ENCODE data around the gene USP31.
A peak's percentile ranks its signal among the peaks of the same experiment; 100 is the strongest.

USP31 gene

GRCh38 chr16:23092072-23092800 lies 57.0 kb downstream of the USP31 start:
- no peak for DNase-seq

- DNase-seq, result no peak
Measured at GRCh38 chr16:23089111-23089510, 60.1 kb downstream of the USP31 start.

DNA sequence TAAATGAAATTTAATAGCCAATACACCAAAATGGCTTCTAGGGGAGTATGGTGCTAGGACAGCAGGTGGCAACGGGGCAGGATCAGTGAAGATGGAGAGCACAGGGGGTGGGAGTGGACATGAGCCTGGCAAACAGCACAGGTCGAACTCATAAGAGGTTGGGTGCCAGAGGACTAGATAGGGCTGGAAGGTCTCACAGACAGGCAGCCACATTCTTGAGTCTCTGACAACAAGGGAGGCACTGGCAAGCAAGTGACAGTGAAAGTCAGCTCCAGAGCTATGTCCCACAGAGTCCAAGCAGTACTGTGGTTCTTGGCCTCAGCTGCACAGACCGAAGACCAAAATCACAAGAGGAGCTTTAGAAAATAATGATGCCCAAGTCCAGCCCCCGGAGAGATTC lies 61.2 kb downstream of the USP31 start:
- no peak for DNase-seq

GRCh38 chr16:23085949-23086348 lies 63.3 kb downstream of the USP31 start:
- DNase-seq, result no peak

GRCh38 chr16:23082161-23082788 lies 67.0 kb downstream of the USP31 start:
- no peak for DNase-seq

GRCh38 chr16:23081675-23082119 lies 67.6 kb downstream of the USP31 start:
- no peak for DNase-seq

GRCh38 chr16:23080747-23081146 lies 68.5 kb downstream of the USP31 start:
- DNase-seq, result no peak

- DNase-seq, result no peak
Measured at GRCh38 chr16:23080329-23080728, 68.9 kb downstream of the USP31 start.

DNA sequence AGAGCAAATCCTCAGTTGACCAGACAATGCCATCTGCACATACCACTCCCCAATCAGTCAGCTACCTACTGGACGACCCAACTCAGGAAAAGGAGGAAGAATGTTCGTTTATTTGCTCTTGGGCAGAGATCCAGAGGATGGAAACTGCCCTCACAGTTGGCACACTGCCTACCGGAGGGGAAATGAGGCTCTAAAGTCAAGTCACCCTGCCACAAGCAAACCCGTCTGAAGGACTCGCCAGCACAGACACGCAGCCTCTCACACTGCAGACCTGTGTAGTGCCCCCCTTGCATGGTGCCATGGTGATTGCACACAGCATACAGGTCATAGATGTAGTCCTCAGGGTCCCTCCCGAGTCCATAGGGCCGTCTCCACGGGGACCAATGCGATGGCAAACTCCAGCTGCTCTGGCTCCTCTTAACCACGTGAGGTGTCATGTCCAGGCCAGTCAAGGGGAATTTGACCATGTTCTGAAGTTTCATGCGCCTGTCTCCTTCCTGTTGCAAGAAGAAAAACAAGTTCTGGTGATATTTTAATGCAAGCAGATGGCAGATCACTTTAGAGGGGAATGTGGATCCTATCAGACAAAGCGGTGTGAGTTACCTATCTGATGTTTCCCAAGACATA lies 69.5 kb downstream of the USP31 start:
- DNase-seq, result no peak

GRCh38 chr16:23074423-23074822 lies 74.8 kb downstream of the USP31 start:
- DNase-seq, result no peak

DNA sequence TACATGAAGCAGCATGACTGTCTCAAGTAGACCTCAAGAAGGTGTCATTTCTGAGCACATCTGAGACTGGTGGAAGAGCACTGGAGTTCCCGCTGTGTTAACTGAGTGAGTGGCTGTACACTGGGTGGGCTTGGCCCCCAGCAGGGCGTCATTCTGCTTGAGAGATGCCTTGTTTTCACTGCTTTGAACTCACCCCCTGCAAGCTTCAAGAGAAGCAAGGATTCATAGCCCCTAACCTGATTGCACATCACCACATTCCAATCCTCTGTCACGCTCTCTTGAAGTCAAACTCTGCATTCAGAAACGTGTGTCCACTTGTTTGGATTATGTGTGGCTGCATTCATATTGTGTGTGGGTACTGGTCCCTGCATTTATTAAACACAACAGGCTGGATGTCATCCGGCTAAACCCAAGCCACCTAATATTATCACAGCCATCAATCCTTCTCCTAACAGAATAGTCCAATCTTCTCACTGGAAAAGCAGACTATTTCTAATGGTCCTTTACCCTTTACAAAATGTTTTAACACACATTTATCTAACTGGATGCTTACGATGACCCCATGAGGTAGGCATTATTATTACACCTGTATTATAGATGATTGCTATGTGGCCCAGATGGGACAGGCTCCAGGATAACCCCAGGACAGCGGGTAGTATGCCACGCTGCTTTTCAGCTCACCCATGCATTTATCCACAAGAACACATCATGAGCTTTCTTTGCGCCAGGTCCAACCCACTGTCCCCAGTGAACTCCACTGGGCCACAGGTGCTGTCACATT lies 76.3 kb downstream of the USP31 start:
- no peak for DNase-seq

- no peak for DNase-seq
Measured at GRCh38 chr16:23072084-23072599, 77.1 kb downstream of the USP31 start.

GRCh38 chr16:23071196-23072083 lies 77.8 kb downstream of the USP31 start:
- DNase-seq, result no peak

DNA sequence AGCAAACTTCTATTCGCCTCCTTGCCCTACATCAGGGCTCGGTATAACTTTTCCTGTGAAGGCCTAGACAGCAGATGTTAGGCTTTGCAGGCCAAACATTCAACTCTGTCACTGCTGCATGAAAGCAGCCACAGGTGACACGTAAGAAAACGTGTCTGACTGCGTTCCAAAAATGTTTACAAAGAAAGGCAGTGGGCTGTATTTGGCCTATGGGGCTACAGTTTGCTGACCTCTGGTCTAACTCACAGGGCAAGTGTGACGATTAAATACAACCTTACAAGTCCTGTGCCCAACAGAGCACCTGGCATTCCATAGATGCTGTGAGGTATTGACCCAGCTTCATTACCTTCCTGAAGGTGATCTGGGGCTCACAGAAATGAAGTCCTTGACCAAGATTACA lies 79.4 kb downstream of the USP31 start:
- no peak for DNase-seq

- DNase-seq, result no peak
Measured at GRCh38 chr16:23068079-23068736, 81.0 kb downstream of the USP31 start.

DNA sequence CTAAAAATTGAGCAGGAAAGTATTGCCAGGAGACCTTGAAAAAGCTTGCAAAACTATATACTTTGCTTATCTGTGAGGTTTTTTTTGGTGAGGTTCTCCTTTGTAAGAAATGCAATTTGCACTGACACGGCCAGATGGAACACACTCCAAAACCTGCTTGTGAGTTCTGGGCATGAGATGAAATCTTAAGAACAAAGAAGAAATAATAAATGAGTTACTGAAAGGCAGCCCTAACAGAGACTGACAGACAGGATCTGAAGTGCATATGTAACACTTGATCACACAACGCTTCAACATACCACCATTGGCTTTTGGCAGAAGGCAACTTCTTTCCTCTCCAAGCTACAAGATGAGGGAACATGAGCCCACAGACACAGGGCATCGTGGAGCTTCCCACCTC lies 82.6 kb downstream of the USP31 start:
- DNase-seq, result no peak

DNA sequence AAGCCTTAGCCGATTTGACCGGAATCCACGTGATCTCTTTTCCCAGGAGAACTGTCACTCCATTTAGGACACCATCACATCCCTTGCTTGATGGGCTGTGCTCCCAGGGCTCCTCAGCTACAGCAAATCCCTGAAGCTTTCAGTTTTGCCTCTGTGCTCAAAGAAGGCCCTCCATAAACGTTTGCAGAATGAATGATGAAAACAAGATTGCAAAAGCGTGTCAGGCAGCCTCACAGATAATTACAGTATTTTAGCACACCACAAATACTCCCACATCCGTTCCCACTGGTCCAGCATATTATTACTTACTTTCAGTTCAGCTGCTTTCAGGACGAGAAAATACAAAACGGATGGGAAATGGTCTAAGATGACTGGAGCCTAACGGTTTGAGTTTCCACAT lies 84.6 kb downstream of the USP31 start:
- DNase-seq, result no peak

DNA sequence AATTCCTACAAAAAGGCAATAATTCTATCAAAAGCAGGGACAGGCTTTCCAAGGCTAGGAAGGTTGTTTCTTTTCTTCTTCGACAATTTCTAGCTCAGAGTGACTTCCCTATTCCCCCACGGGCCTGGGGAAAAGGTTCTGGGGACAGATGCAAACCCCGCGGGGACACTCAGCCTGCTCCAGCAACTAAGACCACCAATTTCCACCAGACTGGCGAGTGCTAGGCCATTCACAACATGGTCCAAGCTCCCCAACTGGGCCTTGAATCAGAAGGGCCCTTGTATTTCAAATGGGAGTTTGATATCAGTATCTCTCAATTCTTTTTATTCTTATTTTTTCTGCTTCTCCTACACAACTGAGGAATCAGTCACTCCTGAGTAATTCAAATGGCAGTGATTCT lies 86.7 kb downstream of the USP31 start:
- DNase-seq, result no peak

GRCh38 chr16:23061669-23062068 lies 87.6 kb downstream of the USP31 start:
- no peak for DNase-seq

GRCh38 chr16:23060458-23061320 lies 88.6 kb downstream of the USP31 start:
- DNase-seq, result peak; percentile 2 to 28 (median 18)

DNA sequence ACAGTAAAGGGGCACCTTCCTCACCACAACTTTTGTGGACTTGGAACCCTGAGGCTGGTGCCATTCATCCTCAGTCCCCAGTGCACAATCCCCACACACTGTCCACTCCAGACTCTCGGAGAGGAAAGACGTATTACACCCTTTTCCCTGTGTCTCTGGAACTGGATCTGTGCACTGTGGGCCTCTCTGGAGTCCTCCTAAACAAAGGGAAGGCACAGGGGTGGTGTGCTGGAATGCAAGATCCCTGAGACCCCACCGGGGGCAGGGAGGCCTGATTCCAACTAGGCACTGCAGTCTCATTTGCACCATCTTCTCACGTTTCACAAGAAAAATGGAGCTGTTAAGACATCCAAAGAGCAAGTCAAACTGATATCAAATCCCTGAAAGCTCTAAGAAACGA lies 89.8 kb downstream of the USP31 start:
- no peak for DNase-seq
